SJCRH30 (cell line): ENCODE measurements around the gene TRIM54. TPM values are rescaled to one million over a fixed set of nuclear protein-coding genes. Genes with fewer than 3 reads are reported as not detected.
"Not testable (repeated sequence)": the region's sequence is repeated elsewhere in the genome, so short reads cannot be mapped to it uniquely, and the experiment has no call there.

ENCODE experiments used
- DNase-seq, 2 experiments: peaks; one replicate each; pipeline ENCODE4 v3.0.0-alpha.2; 2015 to 2020
- H3K27ac ChIP-seq: fragments of 250-450 bp; sonication (Bioruptor Pico); 2 replicates; pipeline ENCODE4 v1.5.1; 2020; ENCODE audit warnings: mild to moderate bottlenecking, moderate library complexity
- H3K27me3 ChIP-seq: fragments of 250-450 bp; sonication (Bioruptor Pico); 2 replicates; pipeline ENCODE4 v1.5.1; 2020; ENCODE audit warnings: mild to moderate bottlenecking, moderate library complexity
- H3K36me3 ChIP-seq: fragments of 250-450 bp; sonication (Bioruptor Pico); 2 replicates; pipeline ENCODE4 v1.5.1; 2020; ENCODE audit warnings: mild to moderate bottlenecking, moderate library complexity
- H3K4me1 ChIP-seq: fragments of 250-450 bp; sonication (Bioruptor Pico); 2 replicates; pipeline ENCODE4 v1.5.1; 2020; ENCODE audit warnings: mild to moderate bottlenecking, moderate library complexity
- H3K4me3 ChIP-seq: fragments of 250-450 bp; sonication (Bioruptor Pico); 2 replicates; pipeline ENCODE4 v1.5.1; 2020; ENCODE audit warnings: mild to moderate bottlenecking, moderate library complexity
- H3K9me3 ChIP-seq: fragments of 250-450 bp; sonication (Bioruptor Pico); replicated peaks from 2 replicates; pipeline ENCODE4 v1.5.1; 2020; ENCODE audit warnings: mild to moderate bottlenecking, moderate library complexity
- total RNA-seq: library from RNA; depleted of rRNA; stranded (reverse); fragments of >200 nt; shearing (Covaris generic); gene quantifications from 2 replicates; pipeline ENCODE4 v1.2.3, GENCODE V29; 2014

The TRIM54 gene
- total RNA-seq, 1 experiment from 2014 or later = 0.34 TPM

DNA sequence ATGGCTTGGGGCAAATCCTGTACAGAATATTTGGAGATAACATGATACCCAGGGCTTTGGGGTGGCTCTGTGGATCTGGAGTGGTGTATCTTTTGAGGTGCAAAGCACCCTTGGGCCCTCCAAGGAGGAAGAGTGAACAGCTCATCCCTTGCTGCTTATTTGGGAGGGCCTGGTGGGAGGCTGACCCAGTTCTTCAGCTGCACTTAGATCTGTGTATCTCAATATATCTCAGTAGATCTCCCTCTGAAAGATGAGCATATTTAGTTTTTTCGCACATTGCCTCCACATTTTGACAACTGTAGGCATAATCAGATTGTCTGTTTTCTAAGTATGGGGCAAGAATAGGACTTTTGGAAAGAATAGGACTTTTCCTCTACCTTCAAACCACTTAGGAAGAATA, 2.8 kb downstream of the TRIM54 start:
- Histone ChIP-seq H3K36me3 (no peaks in the 10 kb centered on the region), H3K27me3 (peaks cover 21% of the 10 kb centered on the region), H3K4me3 (no peak overlapping the region), H3K9me3 (no peaks in the 10 kb centered on the region), H3K27ac (no peak overlapping the region), H3K4me1 (peaks cover 20% of the 10 kb centered on the region)
- DNase-seq = no peak

DNA sequence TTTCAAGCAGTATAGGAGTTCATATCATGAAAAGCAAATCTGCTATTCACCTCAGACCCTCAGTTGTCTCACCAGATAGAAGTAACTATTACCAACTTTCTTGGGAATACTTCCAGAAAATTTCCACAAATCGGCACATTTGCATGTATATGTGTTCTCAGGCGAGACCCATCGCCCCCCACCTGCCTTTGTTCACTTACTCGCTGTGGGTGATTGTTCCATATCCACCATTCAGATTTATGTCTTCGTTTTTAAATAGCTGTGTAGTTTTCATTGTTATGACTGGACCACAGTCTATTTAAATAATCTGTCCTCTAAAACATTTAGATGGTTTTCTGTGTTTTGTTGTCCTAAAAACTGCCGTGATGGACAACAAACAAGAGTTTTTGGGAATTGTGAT, 3.3 kb downstream of the TRIM54 start:
- H3K4me1 ChIP-seq = peaks cover 25% of the 10 kb centered on the region
- H3K9me3 ChIP-seq = no peaks in the 10 kb centered on the region
- DNase-seq = no peak
- H3K36me3 ChIP-seq = no peaks in the 10 kb centered on the region
- H3K27ac ChIP-seq = no peak overlapping the region
- peaks cover 21% of the 10 kb centered on the region for H3K27me3 ChIP-seq
- H3K4me3 ChIP-seq = no peak overlapping the region

DNA sequence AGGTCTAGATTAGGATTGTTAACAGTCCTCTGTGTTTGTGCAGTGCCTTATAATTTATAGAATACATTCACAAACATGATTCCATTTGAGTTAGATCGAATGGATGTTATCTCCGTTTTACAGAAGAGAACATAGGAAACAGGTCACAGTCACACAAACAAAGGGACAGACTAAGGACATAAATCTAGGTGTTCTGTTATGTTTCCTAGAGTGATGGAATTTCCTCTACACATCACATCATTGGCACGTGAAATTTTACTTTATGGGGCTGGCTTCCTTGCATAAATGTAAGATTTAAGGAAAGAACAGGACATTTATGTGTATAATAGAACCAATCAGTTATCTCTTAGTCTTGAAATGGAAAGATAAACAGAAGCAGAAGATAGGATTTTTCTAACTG, 6.4 kb downstream of the TRIM54 start:
- no peak for DNase-seq
- H3K27me3 ChIP-seq = peaks cover 38% of the 10 kb centered on the region
- H3K4me1 ChIP-seq = peaks cover 22% of the 10 kb centered on the region
- no peak overlapping the region for H3K27ac ChIP-seq
- H3K4me3 ChIP-seq = no peak overlapping the region
- H3K9me3 ChIP-seq = no peaks in the 10 kb centered on the region
- no peaks in the 10 kb centered on the region for H3K36me3 ChIP-seq

DNA sequence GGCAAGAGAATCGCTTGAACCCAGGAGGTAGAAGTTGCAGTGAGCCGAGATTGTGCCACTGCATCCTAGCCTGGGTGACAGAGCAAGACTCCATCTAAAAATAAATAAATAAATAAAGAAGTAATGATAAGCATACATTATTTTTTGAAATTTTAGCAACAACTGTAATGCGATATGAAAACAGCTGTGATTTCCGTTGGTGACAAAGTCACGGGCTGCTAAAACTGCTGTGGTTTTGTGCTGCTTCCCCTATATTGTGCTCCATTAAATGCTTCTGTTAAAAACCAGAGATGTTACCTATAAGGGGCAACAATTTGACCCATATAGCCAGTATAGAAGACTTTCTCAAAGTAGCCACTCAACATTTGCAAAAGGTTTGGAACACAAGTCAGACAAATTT, 8.3 kb downstream of the TRIM54 start:
- Histone ChIP-seq H3K4me3 (no peak overlapping the region), H3K4me1 (peaks cover 26% of the 10 kb centered on the region), H3K9me3 (no peaks in the 10 kb centered on the region), H3K27ac (no peak overlapping the region), H3K36me3 (no peaks in the 10 kb centered on the region), H3K27me3 (peaks cover 33% of the 10 kb centered on the region)
- DNase-seq = no peak

DNA sequence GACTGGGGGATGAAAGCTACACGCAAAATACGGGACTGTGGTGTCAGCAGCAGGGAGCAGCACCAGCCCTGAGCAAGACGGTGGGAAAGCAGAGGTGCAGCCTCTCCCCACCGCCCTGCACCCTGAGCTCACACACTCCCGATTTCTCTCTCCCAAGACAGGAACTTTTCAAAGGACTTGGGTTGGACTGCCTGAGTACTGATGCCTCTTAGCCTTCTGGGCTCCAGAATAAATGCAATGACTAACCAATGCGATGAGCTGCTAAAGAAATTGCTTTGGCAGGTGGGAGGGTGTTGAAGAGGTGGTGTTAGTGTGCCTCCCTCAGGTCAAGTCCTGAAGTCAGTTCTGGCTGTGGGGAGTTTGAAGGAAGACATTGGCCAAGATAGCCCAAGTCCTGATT, 9.6 kb downstream of the TRIM54 start:
- Histone ChIP-seq H3K4me1 (peaks cover 26% of the 10 kb centered on the region), H3K27ac (no peak overlapping the region), H3K9me3 (no peaks in the 10 kb centered on the region), H3K27me3 (peaks cover 32% of the 10 kb centered on the region), H3K36me3 (no peaks in the 10 kb centered on the region), H3K4me3 (no peak overlapping the region)
- peak in 1 of 2 experiments; percentile 44 for DNase-seq

DNA sequence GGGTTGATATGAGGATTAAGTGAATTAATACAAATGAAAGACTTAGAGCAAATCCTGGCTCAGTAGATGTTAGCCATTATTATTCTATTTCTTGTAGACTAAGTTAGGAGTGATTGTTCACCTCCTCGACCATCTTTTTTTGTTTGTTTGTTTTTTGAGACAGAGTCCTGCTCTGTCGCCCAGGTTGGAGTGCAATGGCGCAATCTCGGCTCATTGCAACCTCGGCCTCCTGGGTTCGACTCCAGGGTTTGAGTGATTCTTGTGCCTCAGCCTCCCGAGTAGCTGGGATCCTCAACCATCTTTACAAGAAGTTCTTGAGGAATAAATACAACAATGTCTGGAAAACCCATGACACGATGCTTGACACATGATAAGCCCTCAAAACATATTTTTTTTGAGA, 12.7 kb downstream of the TRIM54 start:
- H3K27ac ChIP-seq = no peak overlapping the region
- DNase-seq = no peak
- peaks cover 26% of the 10 kb centered on the region for H3K4me1 ChIP-seq
- H3K4me3 ChIP-seq = no peak overlapping the region
- no peaks in the 10 kb centered on the region for H3K36me3 ChIP-seq
- H3K9me3 ChIP-seq = no peaks in the 10 kb centered on the region
- peaks cover 24% of the 10 kb centered on the region for H3K27me3 ChIP-seq

DNA sequence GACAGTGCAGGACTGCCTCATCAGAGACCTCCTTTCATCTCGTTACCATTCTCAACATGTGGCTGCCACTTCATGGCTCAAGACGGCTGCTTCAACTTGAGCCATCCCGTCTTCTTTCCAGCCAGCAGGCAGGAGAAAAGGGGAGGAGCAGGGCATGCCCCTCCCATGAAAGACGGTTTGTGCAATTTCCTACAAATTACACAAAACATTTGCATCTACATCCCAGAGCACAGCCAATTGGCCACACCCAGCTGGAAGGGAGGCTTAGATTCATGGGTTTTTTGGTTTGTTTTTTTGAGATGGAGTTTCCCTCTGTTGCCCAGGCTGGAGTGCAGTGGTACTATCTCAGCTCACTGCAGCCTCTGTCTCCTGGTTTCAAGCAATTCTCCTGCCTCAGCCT, 14.3 kb downstream of the TRIM54 start:
- Histone ChIP-seq H3K9me3 (no peaks in the 10 kb centered on the region), H3K4me3 (no peak overlapping the region), H3K27me3 (peaks cover 16% of the 10 kb centered on the region), H3K4me1 (peaks cover 14% of the 10 kb centered on the region), H3K36me3 (no peaks in the 10 kb centered on the region), H3K27ac (no peak overlapping the region)
- DNase-seq = no peak

DNA sequence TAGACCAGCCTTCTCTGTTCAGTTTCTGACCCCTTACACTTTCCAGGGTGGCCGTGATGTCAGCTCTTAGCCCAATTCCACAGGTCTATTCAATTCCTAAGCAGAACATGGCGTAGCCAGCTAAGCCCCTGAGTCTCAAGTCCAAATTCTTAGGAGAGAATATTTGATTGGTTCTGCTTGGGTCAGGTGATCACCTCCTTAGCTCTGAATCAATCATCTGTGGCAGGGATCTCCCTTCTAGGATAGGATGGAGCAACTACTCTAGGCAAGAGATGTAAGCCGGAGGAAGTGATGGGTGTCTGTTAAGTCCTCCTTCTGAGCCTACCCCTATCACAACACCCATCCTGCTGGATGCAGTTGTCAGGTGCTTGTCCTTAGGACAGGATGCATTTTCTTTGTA, 15.0 kb downstream of the TRIM54 start:
- DNase-seq = no peak
- Histone ChIP-seq H3K9me3 (no peaks in the 10 kb centered on the region), H3K27me3 (peaks cover 9% of the 10 kb centered on the region), H3K4me3 (no peak overlapping the region), H3K27ac (no peak overlapping the region), H3K36me3 (no peaks in the 10 kb centered on the region), H3K4me1 (peaks cover 14% of the 10 kb centered on the region)

DNA sequence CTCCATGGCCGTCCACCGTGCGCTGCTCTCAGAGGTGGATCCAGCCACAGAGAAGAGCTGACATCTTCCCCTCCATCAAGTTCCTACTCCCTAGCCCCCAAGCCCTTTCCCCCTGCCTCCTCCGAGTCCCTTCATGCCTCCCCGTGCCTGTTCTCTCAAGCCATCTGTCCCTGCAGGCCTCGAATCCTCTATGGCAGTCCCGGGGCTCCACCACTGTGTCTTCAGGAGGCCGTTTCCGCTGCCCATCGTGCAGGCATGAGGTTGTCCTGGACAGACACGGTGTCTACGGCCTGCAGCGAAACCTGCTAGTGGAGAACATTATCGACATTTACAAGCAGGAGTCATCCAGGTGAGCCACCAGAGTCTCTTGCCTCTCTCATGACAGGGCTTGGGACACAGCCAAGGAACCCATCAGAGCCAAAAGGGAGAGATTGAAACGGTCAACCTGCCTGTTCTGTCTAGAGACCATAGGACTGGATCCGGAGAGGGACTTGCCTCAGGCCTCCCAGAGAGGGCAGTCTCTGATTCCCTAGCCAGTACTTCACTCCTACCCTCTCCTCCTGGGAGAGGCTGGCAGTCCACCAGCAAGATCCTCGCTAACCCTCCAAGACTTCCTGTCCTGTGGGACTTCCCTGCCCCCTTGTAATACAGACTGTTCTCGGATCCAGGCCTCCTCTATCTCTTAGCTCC, 16.3 kb downstream of the TRIM54 start:
- Histone ChIP-seq H3K9me3 (no peaks in the 10 kb centered on the region), H3K4me3 (no peak overlapping the region), H3K36me3 (no peaks in the 10 kb centered on the region), H3K27ac (no peak overlapping the region), H3K27me3 (peaks cover 7% of the 10 kb centered on the region; the same call in 1 of the 2 replicates), H3K4me1 (peaks cover 5% of the 10 kb centered on the region)
- DNase-seq = no peak

DNA sequence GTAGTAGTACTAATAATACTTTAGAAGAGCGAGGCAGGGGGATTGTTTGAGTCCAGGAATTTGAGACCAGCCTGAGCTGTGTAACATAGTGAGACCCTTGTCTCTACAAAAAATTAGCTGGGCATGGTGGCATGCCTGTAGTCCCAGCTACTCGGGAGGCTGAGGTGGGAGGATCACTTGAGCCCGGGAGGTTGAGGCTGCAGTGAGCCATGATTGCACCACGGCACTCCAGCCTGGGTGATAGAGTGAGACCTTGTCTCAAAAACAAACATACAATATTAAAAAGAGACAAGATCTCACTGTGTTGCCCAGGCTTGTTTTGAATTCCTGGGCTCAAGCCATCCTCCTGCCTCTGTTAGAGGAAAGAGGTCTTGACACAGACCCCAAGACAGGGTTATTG, 18.4 kb downstream of the TRIM54 start:
- H3K27ac ChIP-seq, DNase-seq, H3K9me3 ChIP-seq: not testable (repeated sequence)

DNA sequence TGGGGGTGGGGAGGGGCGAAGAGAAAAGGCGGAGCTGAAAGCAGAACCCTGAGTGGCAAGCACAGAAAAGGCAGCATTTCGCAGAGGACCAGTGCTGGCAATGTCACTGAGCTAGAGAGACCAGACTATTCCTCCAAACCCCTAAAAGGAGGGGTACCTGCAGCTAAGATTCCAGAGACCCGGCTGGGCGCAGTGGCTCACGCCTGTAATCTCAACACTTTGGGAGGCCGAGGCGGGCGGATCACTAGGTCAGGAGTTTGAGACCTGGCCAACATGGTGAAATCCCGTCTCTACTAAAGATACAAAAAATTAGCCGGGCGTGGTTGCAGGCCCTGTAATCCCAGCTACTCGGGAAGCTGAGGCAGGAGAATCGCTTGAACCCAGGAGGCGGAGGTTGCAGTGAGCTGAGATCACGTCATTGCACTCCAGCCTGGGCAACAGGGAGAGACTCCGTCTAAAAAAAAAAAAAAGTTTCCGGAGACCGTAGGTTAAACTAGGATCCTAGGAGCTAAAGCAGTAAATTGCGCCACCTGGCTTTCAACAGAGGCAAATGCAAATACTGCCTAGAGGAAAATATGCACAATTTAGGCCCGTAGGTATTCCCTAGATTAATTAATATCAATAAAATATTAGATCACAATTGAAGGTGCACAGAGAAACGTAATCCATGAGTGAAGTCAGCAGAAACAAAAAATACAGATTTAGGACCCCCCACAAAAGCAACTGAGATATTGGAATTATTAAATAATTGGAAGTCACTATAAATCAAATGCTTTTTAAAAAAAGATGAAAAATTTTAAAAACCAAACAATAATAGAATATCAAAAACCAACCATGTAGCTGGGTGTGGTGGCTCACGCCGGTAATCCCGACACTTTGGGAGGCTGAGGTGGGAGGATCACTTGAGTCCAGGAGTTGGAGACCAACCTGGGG, 21.1 kb downstream of the TRIM54 start:
- Histone ChIP-seq H3K36me3 (no peaks in the 10 kb centered on the region), H3K4me1 (no peaks in the 10 kb centered on the region; the same call in 1 of the 2 replicates), H3K27ac (no peak overlapping the region), H3K4me3 (peak overlapping the region; percentile 42), H3K27me3 (0 out of 2 replicates have a peak, but pooled peaks cover 5% of the 10 kb centered on the region), H3K9me3 (no peaks in the 10 kb centered on the region)
- peak; percentile 71 to 90 for DNase-seq

More for the DNA sequence above, 18.4 kb downstream of the TRIM54 start:
- not testable (repeated sequence) for H3K36me3 ChIP-seq, H3K4me3 ChIP-seq, H3K27me3 ChIP-seq, H3K4me1 ChIP-seq

DNA sequence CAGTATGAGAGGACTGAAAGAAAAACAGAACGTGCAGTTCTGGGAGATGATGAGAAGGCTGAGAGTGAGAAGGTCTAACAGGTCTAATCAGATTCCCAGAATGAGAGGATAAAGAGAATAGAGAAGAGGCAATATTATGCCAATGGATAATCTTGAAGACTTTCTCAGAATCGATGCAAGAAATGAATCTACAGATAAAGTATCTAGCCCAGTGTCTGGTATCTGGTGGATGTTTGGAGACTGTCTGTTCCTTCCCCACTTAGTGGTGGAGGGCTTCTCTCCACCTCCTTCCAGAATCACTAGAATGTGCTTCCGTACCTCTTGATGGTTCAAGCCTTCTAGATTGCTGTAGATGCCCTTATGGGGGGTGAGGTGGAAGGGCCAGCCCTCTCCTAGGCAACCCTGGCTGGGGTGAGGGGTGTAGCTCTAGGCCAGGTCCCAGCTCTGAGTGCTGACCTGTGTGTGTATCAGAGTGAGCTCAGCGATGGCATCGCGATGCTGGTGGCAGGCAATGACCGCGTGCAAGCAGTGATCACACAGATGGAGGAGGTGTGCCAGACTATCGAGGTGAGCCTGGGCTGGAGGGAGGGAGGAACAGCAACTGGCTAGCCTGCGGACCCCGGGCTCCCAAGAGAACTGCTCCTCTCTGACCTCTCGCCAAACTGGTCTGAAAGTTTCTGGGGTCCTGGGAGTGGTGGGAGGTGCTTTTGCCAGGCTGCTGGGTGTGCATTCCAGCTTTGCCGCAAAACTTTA, 22.4 kb downstream of the TRIM54 start:
- Histone ChIP-seq H3K4me3 (no peak overlapping the region), H3K27me3 (no peaks in the 10 kb centered on the region), H3K9me3 (no peaks in the 10 kb centered on the region), H3K27ac (no peak overlapping the region), H3K4me1 (no peaks in the 10 kb centered on the region; the same call in 1 of the 2 replicates), H3K36me3 (peaks cover 4% of the 10 kb centered on the region; the same call in 1 of the 2 replicates)
- no peak for DNase-seq

DNA sequence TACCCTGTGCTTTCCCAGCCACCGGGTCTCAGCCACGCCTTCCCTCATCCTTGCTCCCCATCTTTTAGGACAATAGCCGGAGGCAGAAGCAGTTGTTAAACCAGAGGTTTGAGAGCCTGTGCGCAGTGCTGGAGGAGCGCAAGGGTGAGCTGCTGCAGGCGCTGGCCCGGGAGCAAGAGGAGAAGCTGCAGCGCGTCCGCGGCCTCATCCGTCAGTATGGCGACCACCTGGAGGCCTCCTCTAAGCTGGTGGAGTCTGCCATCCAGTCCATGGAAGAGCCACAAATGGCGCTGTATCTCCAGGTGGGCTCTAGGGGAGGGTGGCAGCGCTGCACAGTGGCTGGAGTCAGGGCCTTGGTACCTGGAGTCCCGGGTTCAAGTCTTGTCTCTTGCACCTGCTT, 23.3 kb downstream of the TRIM54 start:
- Histone ChIP-seq H3K27me3 (no peaks in the 10 kb centered on the region), H3K9me3 (no peaks in the 10 kb centered on the region), H3K4me1 (no peaks in the 10 kb centered on the region; the same call in 1 of the 2 replicates), H3K36me3 (peaks cover 4% of the 10 kb centered on the region; the same call in 1 of the 2 replicates), H3K4me3 (no peak overlapping the region), H3K27ac (no peak overlapping the region)
- DNase-seq = no peak

DNA sequence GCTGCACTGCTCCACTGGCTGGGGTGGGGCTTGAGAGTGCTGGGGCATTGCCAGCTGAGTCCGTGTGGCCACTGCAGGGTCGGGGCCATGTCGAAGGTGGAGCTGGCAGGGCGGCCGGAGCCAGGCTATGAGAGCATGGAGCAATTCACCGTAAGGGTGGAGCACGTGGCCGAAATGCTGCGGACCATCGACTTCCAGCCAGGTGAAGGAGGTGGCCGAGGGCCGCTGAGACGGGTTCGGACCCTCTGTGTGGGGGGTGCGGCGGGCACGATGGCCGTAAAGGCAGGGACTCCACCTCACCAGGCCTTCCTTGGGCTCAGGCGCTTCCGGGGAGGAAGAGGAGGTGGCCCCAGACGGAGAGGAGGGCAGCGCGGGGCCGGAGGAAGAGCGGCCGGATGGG, 23.9 kb downstream of the TRIM54 start:
- Histone ChIP-seq H3K4me1 (no peaks in the 10 kb centered on the region; the same call in 1 of the 2 replicates), H3K9me3 (no peaks in the 10 kb centered on the region), H3K4me3 (no peak overlapping the region), H3K36me3 (peaks cover 4% of the 10 kb centered on the region; the same call in 1 of the 2 replicates), H3K27me3 (no peaks in the 10 kb centered on the region), H3K27ac (no peak overlapping the region)
- DNase-seq = no peak
